Stimulated activated CD8-positive, alpha-beta memory T cell treated with anti-CD3 and anti-CD28 coated beads, Interleukin-12 subunit alpha, Interleukin-12 subunit beta, amount 100 ng/mL, for 4 hours (primary cell): ENCODE data around the gene CRYGA.
"Not testable (repeated sequence)": the region's sequence is repeated elsewhere in the genome, so short reads cannot be mapped to it uniquely, and the experiment has no call there.

Source experiments
- DNase-seq: peaks from one replicate; pipeline ENCODE4 v3.0.0-alpha.2; 2020; ENCODE audit warnings: low read depth

CRYGA gene

GRCh38 chr2:208127090-208127489, 36.3 kb downstream of the CRYGA start:
- no peak for DNase-seq

GRCh38 chr2:208125251-208125650, 38.1 kb downstream of the CRYGA start:
- DNase-seq = no peak

- not testable (repeated sequence) for DNase-seq
Measured at GRCh38 chr2:208124013-208124715, 39.2 kb downstream of the CRYGA start, which contains the start of gene CRYGD. TSS of gene CRYGD (minus strand) at chr2:208124524. CDS start at chr2:208124473, 51 bp downstream.

GRCh38 chr2:208122248-208122647, 41.1 kb downstream of the CRYGA start:
- no peak for DNase-seq

- no peak for DNase-seq
Measured at GRCh38 chr2:208118918-208119317, 44.5 kb downstream of the CRYGA start.

- DNase-seq = not testable (repeated sequence)
Measured at GRCh38 chr2:208117390-208117789, 46.0 kb downstream of the CRYGA start.

- no peak for DNase-seq
Measured at GRCh38 chr2:208112969-208113368, 50.4 kb downstream of the CRYGA start.

GRCh38 chr2:208112273-208112745, 51.1 kb downstream of the CRYGA start:
- DNase-seq = not testable (repeated sequence)
